ENCODE measurements around the gene RNF167. TPM values are rescaled to one million over a fixed set of nuclear protein-coding genes. Genes with fewer than 3 reads are reported as not detected.
A peak's percentile ranks its signal among the peaks of the same experiment; 100 is the strongest.

The RNF167 gene
- total RNA-seq, 5 donors from 2014 or later (not counting 1 experiment from before 2014, with no cell fraction given): 109 to 158 (median 135) TPM

GRCh38 chr17:4948166-4948930, 8.3 kb downstream of the RNF167 start, which contains the start of gene PFN1:
PFN1 (minus strand) TSS chr17:4948530; CDS start chr17:4948394, 136 bp downstream.
- peak within 1 kb of the TSS; percentile 98 for H3K27ac Mint-ChIP-seq

DNA sequence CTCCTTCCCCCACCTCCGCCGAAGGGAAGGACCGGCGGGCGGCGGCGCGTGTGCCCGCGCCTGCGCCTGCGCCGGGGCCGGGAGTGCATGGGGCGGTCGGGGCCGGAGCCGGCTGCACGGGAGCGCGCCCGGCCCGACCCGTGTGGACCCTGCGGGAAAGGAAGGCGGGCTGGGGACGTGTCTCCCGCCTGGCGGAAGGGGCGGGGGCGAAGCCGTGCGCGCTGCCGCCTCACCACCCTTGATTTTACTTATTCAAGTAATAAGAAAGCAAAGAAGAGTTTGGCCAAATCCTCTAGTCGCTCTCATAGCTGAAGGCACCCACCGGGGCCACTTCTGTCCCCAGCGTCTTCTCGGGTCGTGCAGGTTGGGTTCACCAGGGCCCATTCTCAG, 8.9 kb downstream of the RNF167 start:
- Histone ChIP-seq H3K27ac (ENCODE audit: low read length) (peak overlapping the region; percentile 83), H3K4me3 (ENCODE audit: control insufficient read depth in 1 of 2, extremely low read depth in 1 of 2, low read length in 1 of 2) (peak overlapping the region; percentile 76 to 100), H3K27me3 (replicated peaks in 1 of 2; ENCODE audit: control insufficient read depth in 2 of 2, extremely low read depth in 1 of 2, insufficient read depth in 2 of 2, low read length in 1 of 2) (no peaks in the 10 kb centered on the region), H3K9me3 (no peaks in the 10 kb centered on the region), H3K36me3 (ENCODE audit: control insufficient read depth in 2 of 2, extremely low read depth in 1 of 2, insufficient read depth in 1 of 2, low read length in 1 of 2) (peaks cover 0 to 32% of the 10 kb centered on the region in 2 donors), H3K4me1 (ENCODE audit: control insufficient read depth in 1 of 2, extremely low read depth in 1 of 2, insufficient read depth in 2 of 2, low read length in 2 of 2) (peaks cover 17 to 47% of the 10 kb centered on the region in 2 experiments)
- H3K27me3 Mint-ChIP-seq: no peaks in the 10 kb centered on the region
- ChIA-PET CTCF (interaction anchor here in 1 of 2 donors (1.0 kb wide), 1 partner anchor 9 kb away, joined by 3 read pairs; the partner anchor contains the start of genes RNF167 and SLC25A11), POLR2A (interaction anchor here in 1 of 2 donors (0.7 to 1.1 kb wide), 2 partner anchors 46 to 49 kb away, joined by 3 to 4 read pairs; partner anchors contain the start of gene C17orf107)
- peaks cover 43 to 51% (median 44%) of the 10 kb centered on the region in 3 donors for H3K4me1 Mint-ChIP-seq
- ATAC-seq (replicated peaks in 1 of 4) (peak; percentile 46 to 56 (median 48)), DNase-seq (peak in 33 of 35 experiments; percentile 50 to 84 (median 64))
- no peaks in the 10 kb centered on the region for H3K9me3 Mint-ChIP-seq
- peak overlapping the region; percentile 98 for H3K27ac Mint-ChIP-seq
- WGBS (ENCODE audit: insufficient coverage): under 1% methylated on average over 35 of the region's 40 CpGs
- peak overlapping the region; percentile 97 to 100 (median 98) for H3K4me3 Mint-ChIP-seq
- H3K36me3 Mint-ChIP-seq: peaks cover 26% of the 10 kb centered on the region

More at GRCh38 chr17:4948166-4948930, 8.3 kb downstream of the RNF167 start, which contains the start of gene PFN1:
- H3K4me3 Mint-ChIP-seq: peak within 1 kb of the TSS; percentile 97 to 100 (median 98)
- DNase-seq (peak; percentile 80 to 95 (median 88)), ATAC-seq (replicated peaks in 1 of 4) (peak; percentile 54 to 68 (median 60))
- Histone ChIP-seq H3K27me3 (replicated peaks in 1 of 2; ENCODE audit: control insufficient read depth in 2 of 2, extremely low read depth in 1 of 2, insufficient read depth in 2 of 2, low read length in 1 of 2) (no peaks in the 10 kb centered on the region), H3K9me3 (no peaks in the 10 kb centered on the region), H3K27ac (ENCODE audit: low read length) (peak within 1 kb of the TSS; percentile 97), H3K4me3 (ENCODE audit: control insufficient read depth in 1 of 2, extremely low read depth in 1 of 2, low read length in 1 of 2) (peak within 1 kb of the TSS; percentile 87 to 100), H3K4me1 (ENCODE audit: control insufficient read depth in 1 of 2, extremely low read depth in 1 of 2, insufficient read depth in 2 of 2, low read length in 2 of 2) (peaks cover 21 to 53% of the 10 kb centered on the region in 2 experiments), H3K36me3 (ENCODE audit: control insufficient read depth in 2 of 2, extremely low read depth in 1 of 2, insufficient read depth in 1 of 2, low read length in 1 of 2) (peaks cover 4 to 37% of the 10 kb centered on the region in 2 donors)
- CTCF ChIA-PET: interaction anchor here in 1 of 2 donors (1.0 kb wide), 1 partner anchor 9 kb away, joined by 3 read pairs; the partner anchor contains the start of genes RNF167 and SLC25A11
- H3K36me3 Mint-ChIP-seq: peaks cover 28% of the 10 kb centered on the region
- POLR2A ChIA-PET: interaction anchor here in 1 of 2 donors (0.7 to 1.1 kb wide), 3 partner anchors 8 to 49 kb away, joined by 3 to 5 read pairs (median 4); partner anchors contain the start of genes C17orf107, RNF167 and SLC25A11
- no peaks in the 10 kb centered on the region for H3K9me3 Mint-ChIP-seq
- H3K27me3 Mint-ChIP-seq: no peaks in the 10 kb centered on the region
- under 1% methylated on average over 52 of the region's 59 CpGs for WGBS (ENCODE audit: insufficient coverage)
- H3K4me1 Mint-ChIP-seq: peaks cover 47 to 57% (median 50%) of the 10 kb centered on the region in 3 donors

- peak overlapping the region; percentile 97 to 100 (median 98) for H3K4me3 Mint-ChIP-seq
- CTCF ChIA-PET: interaction anchor here in 1 of 2 donors (0.6 to 1.0 kb wide), 3 partner anchors 10 to 17 kb away, joined by 3 to 6 read pairs (median 4); partner anchors contain the start of genes RNF167 and SLC25A11
- H3K4me3 ChIP-seq (ENCODE audit: control insufficient read depth in 1 of 2, extremely low read depth in 1 of 2, low read length in 1 of 2): peak overlapping the region; percentile 76 to 100
- peaks cover 13 to 41% of the 10 kb centered on the region in 2 experiments for H3K4me1 ChIP-seq (ENCODE audit: control insufficient read depth in 1 of 2, extremely low read depth in 1 of 2, insufficient read depth in 2 of 2, low read length in 2 of 2)
- H3K9me3 ChIP-seq: no peaks in the 10 kb centered on the region
- H3K4me1 Mint-ChIP-seq: peaks cover 37 to 46% (median 39%) of the 10 kb centered on the region in 3 donors
- no peaks in the 10 kb centered on the region for H3K27me3 Mint-ChIP-seq
- peak; percentile 47 to 92 (median 67) for DNase-seq
- H3K36me3 Mint-ChIP-seq: peaks cover 21% of the 10 kb centered on the region
- peak; percentile 38 to 57 (median 40) for ATAC-seq (replicated peaks in 1 of 4)
- POLR2A ChIA-PET: no interaction called here
- WGBS (ENCODE audit: insufficient coverage): 0% methylated on average over 43 of the region's 75 CpGs
- H3K27me3 ChIP-seq (replicated peaks in 1 of 2; ENCODE audit: control insufficient read depth in 2 of 2, extremely low read depth in 1 of 2, insufficient read depth in 2 of 2, low read length in 1 of 2): no peaks in the 10 kb centered on the region
- H3K27ac ChIP-seq (ENCODE audit: low read length): peak overlapping the region; percentile 83
- H3K9me3 Mint-ChIP-seq: no peaks in the 10 kb centered on the region
- peaks cover 0 to 29% of the 10 kb centered on the region in 2 donors for H3K36me3 ChIP-seq (ENCODE audit: control insufficient read depth in 2 of 2, extremely low read depth in 1 of 2, insufficient read depth in 1 of 2, low read length in 1 of 2)
- H3K27ac Mint-ChIP-seq: peak overlapping the region; percentile 87
Observed at GRCh38 chr17:4949321-4950074, 9.4 kb downstream of the RNF167 start.

DNA sequence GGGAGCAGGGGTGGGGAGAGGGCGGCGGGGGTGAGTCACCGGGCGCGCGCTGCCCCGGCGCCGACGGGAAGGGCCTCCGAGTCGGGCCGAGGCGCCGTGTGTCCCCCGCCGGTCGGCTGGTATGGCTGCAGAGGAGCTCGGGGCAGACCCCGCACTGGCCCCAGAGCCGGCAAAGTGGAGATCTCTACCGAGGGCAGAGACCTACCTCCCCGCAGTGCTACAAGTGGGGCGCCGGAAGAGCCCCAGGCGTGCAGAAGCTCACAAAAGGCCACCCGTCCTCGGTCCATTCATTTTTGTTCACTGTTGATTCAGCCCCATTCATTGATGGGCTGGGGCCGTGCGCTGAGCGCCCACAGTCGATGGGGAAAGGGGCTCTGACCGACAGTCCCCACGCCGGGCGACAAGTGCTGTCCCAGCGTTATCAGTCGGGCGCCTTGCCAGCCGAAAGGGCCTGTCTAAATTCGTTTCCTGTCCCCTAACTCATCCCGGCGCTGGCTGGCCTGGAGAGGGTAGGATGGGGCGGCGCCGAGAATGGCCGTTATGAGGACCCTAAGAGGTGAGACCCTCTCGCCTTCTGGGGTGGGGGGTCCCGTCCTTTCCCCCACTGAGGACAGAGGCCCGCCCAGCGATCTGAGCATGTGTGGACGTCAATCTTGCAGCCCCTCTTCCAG, 10.1 kb downstream of the RNF167 start:
- Mint-ChIP-seq H3K27me3 (no peaks in the 10 kb centered on the region), H3K36me3 (peaks cover 17% of the 10 kb centered on the region), H3K4me3 (peak overlapping the region; percentile 74 to 100 (median 79)), H3K9me3 (no peaks in the 10 kb centered on the region), H3K4me1 (peaks cover 30 to 38% (median 31%) of the 10 kb centered on the region in 3 donors), H3K27ac (peak overlapping the region; percentile 85 to 87)
- peaks cover 0 to 22% of the 10 kb centered on the region in 2 donors for H3K36me3 ChIP-seq (ENCODE audit: control insufficient read depth in 2 of 2, extremely low read depth in 1 of 2, insufficient read depth in 1 of 2, low read length in 1 of 2)
- ATAC-seq (replicated peaks in 1 of 4): peak; percentile 1 to 12 (median 8)
- peaks cover 7 to 34% of the 10 kb centered on the region in 2 experiments for H3K4me1 ChIP-seq (ENCODE audit: control insufficient read depth in 1 of 2, extremely low read depth in 1 of 2, insufficient read depth in 2 of 2, low read length in 2 of 2)
- ChIA-PET POLR2A (no interaction called here), CTCF (interaction anchor here in 1 of 2 donors (0.6 to 0.8 kb wide), 2 partner anchors 15 to 16 kb away, joined by 4 to 6 read pairs; no protein-coding TSS in a partner anchor)
- H3K27me3 ChIP-seq (replicated peaks in 1 of 2; ENCODE audit: control insufficient read depth in 2 of 2, extremely low read depth in 1 of 2, insufficient read depth in 2 of 2, low read length in 1 of 2): no peaks in the 10 kb centered on the region
- H3K9me3 ChIP-seq: no peaks in the 10 kb centered on the region
- peak overlapping the region; percentile 53 to 65 for H3K4me3 ChIP-seq (ENCODE audit: control insufficient read depth in 1 of 2, extremely low read depth in 1 of 2, low read length in 1 of 2)
- DNase-seq: peak in 14 of 35 experiments; percentile 7 to 67 (median 28)
- H3K27ac ChIP-seq (ENCODE audit: low read length): peak overlapping the region; percentile 80
- WGBS (ENCODE audit: insufficient coverage): 4% methylated on average over 46 of the region's 52 CpGs

DNA sequence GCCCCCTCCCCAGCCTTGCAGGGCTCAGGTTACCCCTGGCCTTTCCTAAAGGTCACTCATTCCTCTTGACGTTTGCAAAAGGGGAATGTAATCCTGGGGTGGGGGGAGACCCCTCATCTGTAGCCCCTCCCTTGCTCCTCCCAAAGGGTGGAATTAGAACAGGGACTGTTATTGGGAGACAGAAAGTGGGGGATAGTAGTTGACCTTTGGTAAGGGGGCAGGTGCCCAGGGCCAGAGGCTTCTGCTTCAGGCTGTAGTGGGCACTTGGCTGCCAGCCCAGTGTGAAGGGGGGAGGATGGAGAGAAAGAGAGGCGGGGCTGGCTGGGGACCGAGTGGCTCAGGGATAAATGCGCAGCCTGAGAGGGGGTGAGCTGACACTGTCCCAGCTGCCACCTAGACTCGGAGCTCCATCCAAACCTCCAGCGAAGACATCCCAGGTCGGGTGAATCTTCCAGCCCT, 10.7 kb downstream of the RNF167 start, which contains the start of gene ENO3:
TSS of gene ENO3 (plus strand) at position 374 of the 459 bp plus-strand sequence. CDS start 711 bp downstream, outside the sequence.
- Mint-ChIP-seq H3K27ac (peak within 1 kb of the TSS; percentile 85 to 87), H3K4me1 (peaks cover 24 to 33% (median 26%) of the 10 kb centered on the region in 3 donors), H3K36me3 (peaks cover 11% of the 10 kb centered on the region), H3K27me3 (no peaks in the 10 kb centered on the region), H3K4me3 (peak within 1 kb of the TSS; percentile 74 to 100 (median 79)), H3K9me3 (no peaks in the 10 kb centered on the region)
- H3K27ac ChIP-seq (ENCODE audit: low read length): peak within 1 kb of the TSS; percentile 80
- CTCF ChIA-PET: interaction anchor here (0.6 to 0.7 kb wide), 2 partner anchors 243 to 740 kb away, joined by 3 to 5 read pairs; no protein-coding TSS in a partner anchor
- H3K4me3 ChIP-seq (ENCODE audit: control insufficient read depth in 1 of 2, extremely low read depth in 1 of 2, low read length in 1 of 2): peak within 1 kb of the TSS; percentile 53 to 65
- H3K27me3 ChIP-seq (replicated peaks in 1 of 2; ENCODE audit: control insufficient read depth in 2 of 2, extremely low read depth in 1 of 2, insufficient read depth in 2 of 2, low read length in 1 of 2): no peaks in the 10 kb centered on the region
- WGBS (ENCODE audit: insufficient coverage): 90% methylated on average over 2 of the region's 7 CpGs
- H3K9me3 ChIP-seq: no peaks in the 10 kb centered on the region
- peaks cover 4 to 28% of the 10 kb centered on the region in 2 experiments for H3K4me1 ChIP-seq (ENCODE audit: control insufficient read depth in 1 of 2, extremely low read depth in 1 of 2, insufficient read depth in 2 of 2, low read length in 2 of 2)
- no peak for ATAC-seq (replicated peaks in 1 of 4)
- peaks cover 0 to 16% of the 10 kb centered on the region in 2 donors for H3K36me3 ChIP-seq (ENCODE audit: control insufficient read depth in 2 of 2, extremely low read depth in 1 of 2, insufficient read depth in 1 of 2, low read length in 1 of 2)
- DNase-seq: no peak
- POLR2A ChIA-PET: no interaction called here
